ENCODE data around the gene FAM131B. TPM values are rescaled to one million over a fixed set of nuclear protein-coding genes. Genes with fewer than 3 reads are reported as not detected.
A peak's percentile ranks its signal among the peaks of the same experiment; 100 is the strongest.

FAM131B gene
- total RNA-seq, 1 experiment from 2014 or later = 6.9 TPM

- no peak overlapping the region for H3K4me2 ChIP-seq (ENCODE audit: low read length)
- H3K79me2 ChIP-seq (ENCODE audit: low read length) = peaks cover 20% of the 10 kb centered on the region
- no peaks in the 10 kb centered on the region for H3K27me3 ChIP-seq (ENCODE audit: low read length)
- H3K4me3 ChIP-seq (ENCODE audit: low read length) = no peak overlapping the region
- H2AFZ ChIP-seq (ENCODE audit: low read length) = no peak overlapping the region
- intact Hi-C loops (cut with micrococcal nuclease) = loop anchor here (10.0 kb wide), 1 partner anchor 406 kb away; no protein-coding TSS in a partner anchor
- ChIA-PET POLR2A (ENCODE audit: unreplicated experiment) (no interaction called here), CTCF (no interaction called here)
- H3K9me2 ChIP-seq (replicated peaks; ENCODE audit: low read length) = no peaks in the 10 kb centered on the region
- H3K4me1 ChIP-seq (ENCODE audit: insufficient read depth, low read length) = peaks cover 37% of the 10 kb centered on the region
- H3F3A ChIP-seq (ENCODE audit: low read length, unreplicated experiment) = no peaks in the 10 kb centered on the region
- no peak overlapping the region for H3K27ac ChIP-seq (ENCODE audit: low read length)
- no peak for TF ChIP-seq CTCF (conservative IDR thresholded peaks at IDR 0.05; ENCODE audit: low read depth, low read length)
- no peak for TF ChIP-seq EZH2 (IDR thresholded peaks at IDR 0.05; ENCODE audit: low read length, unreplicated experiment)
- TF ChIP-seq EZH2phosphoT487 (IDR thresholded peaks at IDR 0.05; ENCODE audit: borderline replicate concordance, low read length) = no peak
- BruUV-seq (replicated peaks) = no TSS peak
- ATAC-seq = no peak
- H4K20me1 ChIP-seq (ENCODE audit: low read length) = no peaks in the 10 kb centered on the region
- H3K9ac ChIP-seq (ENCODE audit: low read length) = no peak overlapping the region
- no peak for DNase-seq
- H3K36me3 ChIP-seq (ENCODE audit: low read depth, low read length) = no peaks in the 10 kb centered on the region
- H3K9me3 ChIP-seq (ENCODE audit: low read length) = no peaks in the 10 kb centered on the region
Observed at GRCh38 chr7:143410521-143411004, 48.0 kb upstream of the FAM131B start.

GRCh38 chr7:143408686-143409561 is 46.4 kb upstream of the FAM131B start, which contains the start of gene EPHA1:
Gene EPHA1, minus strand, starts transcription at chr7:143408856. Its CDS starts 51 bp downstream, at chr7:143408805.
- peak within 1 kb of the TSS; percentile 65 for H3K9ac ChIP-seq (ENCODE audit: low read length)
- no peaks in the 10 kb centered on the region for H3F3A ChIP-seq (ENCODE audit: low read length, unreplicated experiment)
- peaks cover 20% of the 10 kb centered on the region for H3K79me2 ChIP-seq (ENCODE audit: low read length)
- peak within 1 kb of the TSS; percentile 40 for H3K27ac ChIP-seq (ENCODE audit: low read length)
- no peaks in the 10 kb centered on the region for H3K9me3 ChIP-seq (ENCODE audit: low read length)
- peak within 1 kb of the TSS; percentile 66 for H2AFZ ChIP-seq (ENCODE audit: low read length)
- peaks cover 24% of the 10 kb centered on the region for H3K4me1 ChIP-seq (ENCODE audit: insufficient read depth, low read length)
- intact Hi-C loops (cut with micrococcal nuclease) = no loop called here
- ATAC-seq = peak; percentile 70
- H3K27me3 ChIP-seq (ENCODE audit: low read length) = no peaks in the 10 kb centered on the region
- peak within 1 kb of the TSS; percentile 96 for H3K4me2 ChIP-seq (ENCODE audit: low read length)
- no peaks in the 10 kb centered on the region for H4K20me1 ChIP-seq (ENCODE audit: low read length)
- no TSS peak for BruUV-seq (replicated peaks)
- ChIA-PET CTCF (interaction anchor here (0.5 to 0.9 kb wide), 4 partner anchors 8 to 431 kb away, joined by 3 to 4 read pairs (median 4); no protein-coding TSS in a partner anchor), POLR2A (ENCODE audit: unreplicated experiment) (no interaction called here)
- TF ChIP-seq EZH2 (IDR thresholded peaks at IDR 0.05; ENCODE audit: low read length, unreplicated experiment) = no peak
- peak; percentile 56 for TF ChIP-seq CTCF (conservative IDR thresholded peaks at IDR 0.05; ENCODE audit: low read depth, low read length)
- TF ChIP-seq EZH2phosphoT487 (IDR thresholded peaks at IDR 0.05; ENCODE audit: borderline replicate concordance, low read length) = no peak
- H3K9me2 ChIP-seq (replicated peaks; ENCODE audit: low read length) = no peaks in the 10 kb centered on the region
- peak; percentile 88 for DNase-seq
- peak within 1 kb of the TSS; percentile 95 for H3K4me3 ChIP-seq (ENCODE audit: low read length)
- peaks cover 3% of the 10 kb centered on the region; the same call in 1 of the 2 replicates for H3K36me3 ChIP-seq (ENCODE audit: low read depth, low read length)

All from PC-3 (cell line).